Breast epithelium (tissue), 3 donors: ENCODE data around the gene MSL1.

Experiments
- POLR2A ChIP-seq: fragments of 450-650 bp; IDR thresholded peaks from one replicate; pipeline ENCODE4 v1.6.1; 2016; ENCODE audit warnings: antibody characterized with exemption, mild to moderate bottlenecking, moderate library complexity
- POLR2AphosphoS5 ChIP-seq, 3 donors: sonication (generic); formaldehyde crosslinking; IDR thresholded peaks; one replicate each; pipeline ENCODE4 v1.6.1; 2017; ENCODE audit warnings: antibody characterized with exemption in 3 of 3
- TF ChIP-seq, protein P1 (sequence below), 3 donors: fragments of 450-650 bp; IDR thresholded peaks; one replicate each; pipeline ENCODE4 v1.5.1; 2016 to 2017; ENCODE audit warnings: antibody characterized with exemption in 3 of 3, mild to moderate bottlenecking in 3 of 3, moderate library complexity in 3 of 3

GRCh38 chr17:40108970-40109824, 12.6 kb upstream of the MSL1 start:
- TF ChIP-seq, protein P1, sequence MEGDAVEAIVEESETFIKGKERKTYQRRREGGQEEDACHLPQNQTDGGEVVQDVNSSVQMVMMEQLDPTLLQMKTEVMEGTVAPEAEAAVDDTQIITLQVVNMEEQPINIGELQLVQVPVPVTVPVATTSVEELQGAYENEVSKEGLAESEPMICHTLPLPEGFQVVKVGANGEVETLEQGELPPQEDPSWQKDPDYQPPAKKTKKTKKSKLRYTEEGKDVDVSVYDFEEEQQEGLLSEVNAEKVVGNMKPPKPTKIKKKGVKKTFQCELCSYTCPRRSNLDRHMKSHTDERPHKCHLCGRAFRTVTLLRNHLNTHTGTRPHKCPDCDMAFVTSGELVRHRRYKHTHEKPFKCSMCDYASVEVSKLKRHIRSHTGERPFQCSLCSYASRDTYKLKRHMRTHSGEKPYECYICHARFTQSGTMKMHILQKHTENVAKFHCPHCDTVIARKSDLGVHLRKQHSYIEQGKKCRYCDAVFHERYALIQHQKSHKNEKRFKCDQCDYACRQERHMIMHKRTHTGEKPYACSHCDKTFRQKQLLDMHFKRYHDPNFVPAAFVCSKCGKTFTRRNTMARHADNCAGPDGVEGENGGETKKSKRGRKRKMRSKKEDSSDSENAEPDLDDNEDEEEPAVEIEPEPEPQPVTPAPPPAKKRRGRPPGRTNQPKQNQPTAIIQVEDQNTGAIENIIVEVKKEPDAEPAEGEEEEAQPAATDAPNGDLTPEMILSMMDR (IDR thresholded peaks at IDR 0.05): peak in 1 of 3 donors; percentile 12
- no peak for TF ChIP-seq POLR2A
- no peak for TF ChIP-seq POLR2AphosphoS5 (IDR thresholded peaks at IDR 0.05)
